HG03280 (cell line): Measurements from ENCODE around the gene MED14.

Source experiments
- ATAC-seq: cut with Tn5 transposase; IDR thresholded peaks from one replicate; pipeline ENCODE4 v1.9.1; 2021; ENCODE audit warnings: mild to moderate bottlenecking, moderate library complexity; ENCODE audit not compliant: unreplicated experiment

The MED14 gene

GRCh38 chrX:40671126-40671525 lies 64.2 kb downstream of the MED14 start:
- ATAC-seq = no peak

DNA sequence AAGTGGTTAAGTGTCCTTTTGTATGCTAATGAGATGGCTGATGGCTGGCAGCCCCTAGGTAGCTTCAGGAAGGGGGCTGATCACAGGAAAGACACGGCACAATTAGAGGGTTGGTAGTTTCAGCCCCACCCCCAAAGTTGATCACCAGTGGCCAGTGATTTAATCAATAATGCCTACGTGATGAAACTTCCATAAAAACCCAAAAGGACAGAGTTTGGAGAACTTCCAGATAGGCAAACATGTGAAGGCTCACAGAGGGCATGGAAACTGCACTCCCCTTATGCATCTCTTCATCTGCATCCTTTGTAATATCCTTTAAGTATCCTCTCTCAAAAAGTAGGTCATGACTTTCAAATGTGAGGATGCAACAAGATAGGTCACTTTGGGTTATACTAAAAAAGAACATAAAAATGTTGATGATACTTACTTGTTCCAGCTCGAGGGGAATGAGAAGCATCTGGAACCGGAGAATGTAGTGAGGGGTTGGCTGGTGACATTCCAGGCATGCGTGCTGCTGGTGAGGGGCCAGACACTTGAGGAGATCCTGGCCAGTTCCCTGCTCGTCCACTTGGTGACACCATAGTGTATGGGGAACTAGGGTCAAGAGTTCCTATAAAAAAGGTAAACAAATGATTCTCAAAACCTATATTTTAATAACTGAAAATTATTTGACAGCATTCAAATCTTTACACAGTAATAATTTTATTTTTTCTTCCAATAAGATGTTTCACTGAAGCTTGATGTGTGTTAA lies 71.3 kb downstream of the MED14 start:
- no peak for ATAC-seq

GRCh38 chrX:40663078-40663740 lies 72.1 kb downstream of the MED14 start:
- no peak for ATAC-seq

- ATAC-seq = no peak
These were observed 73.9 kb downstream of the MED14 start for GRCh38 chrX:40661489-40661888.

DNA sequence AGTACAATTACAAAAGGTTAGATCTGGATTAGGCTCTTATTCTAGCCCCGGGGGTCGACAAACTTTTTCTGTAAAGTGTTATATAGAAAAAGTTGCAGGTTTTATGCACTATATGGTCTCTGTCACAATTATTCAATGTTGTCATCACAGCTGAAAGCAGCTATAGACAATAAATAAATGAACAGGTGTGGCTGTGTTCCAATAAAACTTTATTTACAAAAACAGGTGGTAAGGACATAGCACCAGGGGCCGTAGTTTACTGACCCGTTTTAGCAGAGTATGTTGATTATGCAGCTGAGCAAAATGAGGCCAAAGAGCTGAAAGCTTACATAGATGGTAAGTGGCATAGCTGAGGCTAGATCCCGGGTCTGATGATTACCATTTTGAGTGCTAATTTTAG lies 75.0 kb downstream of the MED14 start:
- ATAC-seq = no peak

- ATAC-seq = no peak
These were observed 81.8 kb downstream of the MED14 start for GRCh38 chrX:40653535-40653934.

DNA sequence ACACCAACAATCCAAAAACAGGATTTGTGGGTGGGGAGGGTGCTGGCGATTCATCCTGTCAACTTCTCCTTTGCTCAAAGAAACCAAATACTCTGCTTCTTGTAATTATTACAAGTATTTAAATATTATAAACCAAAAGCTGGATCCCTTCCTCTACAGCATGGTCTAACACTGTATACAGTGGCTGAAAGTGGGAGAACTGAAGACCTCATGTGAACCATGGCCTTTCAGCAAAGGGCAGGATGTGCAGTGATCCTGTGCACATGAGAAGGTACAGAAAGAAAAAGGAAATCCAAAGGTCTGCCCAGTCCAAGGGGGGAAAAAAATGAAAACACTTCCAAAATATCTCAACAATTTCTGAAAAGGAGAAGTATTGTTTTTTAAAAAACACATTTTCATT lies 82.7 kb downstream of the MED14 start:
- ATAC-seq = no peak

- ATAC-seq = no peak
These were observed 83.6 kb downstream of the MED14 start for GRCh38 chrX:40651620-40652223.

DNA sequence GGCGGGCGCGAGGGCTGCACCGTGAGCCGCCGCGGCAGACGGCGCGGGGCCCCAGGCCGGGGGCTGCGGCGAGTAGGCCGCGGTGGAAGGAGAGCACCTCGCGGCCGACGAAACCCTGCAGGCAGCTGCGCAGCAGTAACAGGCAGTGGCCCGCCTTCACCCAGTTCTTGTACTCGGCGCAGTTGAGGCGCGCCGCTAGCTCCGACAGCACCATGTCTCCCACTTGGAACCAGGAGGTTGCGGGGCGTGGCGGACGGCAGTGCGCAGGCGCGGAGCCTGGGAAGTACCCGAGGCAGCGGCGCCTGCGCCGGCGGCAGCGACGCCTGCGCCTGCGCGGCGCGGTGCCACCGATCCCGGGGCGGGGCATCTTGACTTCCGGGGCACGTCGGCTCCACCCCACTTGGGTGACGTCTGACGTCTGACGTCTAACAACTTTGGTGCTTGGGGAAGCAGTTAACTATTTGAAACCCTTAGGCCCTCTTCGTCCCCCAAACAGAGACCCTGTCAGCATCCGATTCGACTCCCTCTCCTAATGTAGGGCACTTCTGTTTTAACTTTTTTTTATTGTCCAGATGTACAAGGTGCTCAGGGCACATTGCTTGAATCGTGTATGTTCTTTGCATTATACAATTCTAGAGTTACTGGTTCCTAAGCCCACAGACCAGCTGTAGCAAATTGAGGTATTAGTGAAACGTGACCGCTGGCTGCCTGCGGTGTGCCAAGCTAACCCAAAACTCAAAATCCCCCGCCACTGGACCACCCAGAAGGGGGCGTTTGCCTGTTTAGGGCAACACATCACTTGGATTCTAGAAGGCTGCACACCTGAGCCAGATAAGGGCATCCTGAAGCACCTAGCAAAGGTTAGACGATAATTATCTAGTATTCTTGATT lies 87.8 kb downstream of the MED14 start, which contains the start of gene CXorf38:
TSS of gene CXorf38 (minus strand) at position 255 of the 891 bp plus-strand sequence. CDS start at position 214, 41 bp downstream.
- ATAC-seq = peak; percentile 78

- peak; percentile 14 for ATAC-seq
These were observed 88.6 kb downstream of the MED14 start for GRCh38 chrX:40646489-40647306.

GRCh38 chrX:40644821-40645358 lies 90.5 kb downstream of the MED14 start:
- ATAC-seq = no peak

- ATAC-seq = no peak
These were observed 91.2 kb downstream of the MED14 start for GRCh38 chrX:40644176-40644575.

DNA sequence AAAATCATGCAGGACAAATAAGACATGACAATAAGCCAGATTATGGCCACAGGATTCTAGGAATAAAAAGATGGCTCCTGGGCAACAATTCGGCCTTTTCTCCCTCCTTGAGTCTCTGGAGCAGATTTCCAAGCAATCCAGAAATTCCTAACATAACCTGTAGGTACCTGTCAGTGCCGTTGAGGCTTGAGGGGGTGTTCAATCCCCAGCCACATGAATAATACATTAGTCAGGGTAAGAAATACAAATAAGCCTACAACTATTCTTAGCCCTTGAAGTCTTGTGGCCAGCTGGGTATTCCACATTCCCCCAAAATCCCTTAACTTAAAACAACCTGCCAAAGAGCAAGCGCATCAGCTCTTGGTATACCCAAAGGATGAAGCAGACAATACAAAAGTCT lies 97.7 kb downstream of the MED14 start:
- no peak for ATAC-seq

- no peak for ATAC-seq
These were observed 103.1 kb downstream of the MED14 start for GRCh38 chrX:40632199-40632598.

DNA sequence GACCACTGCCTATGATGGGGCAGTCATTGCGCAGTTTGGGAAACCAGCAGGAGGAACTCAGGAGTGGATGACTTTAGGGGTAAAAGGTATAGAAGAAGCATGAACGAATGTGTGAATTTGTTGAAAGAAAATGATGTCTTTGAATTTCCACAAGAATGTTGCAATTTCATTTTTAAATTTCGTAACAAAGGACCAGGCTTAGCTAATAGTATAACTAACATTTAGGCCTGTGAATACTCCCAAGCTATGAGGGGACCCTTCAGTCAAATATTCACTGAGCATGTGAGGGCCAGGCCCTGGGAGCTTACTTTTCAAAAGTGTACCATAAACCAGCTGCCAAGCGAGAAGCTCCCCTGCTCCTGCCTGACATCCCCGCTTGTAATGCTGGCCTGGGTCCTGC lies 106.8 kb downstream of the MED14 start:
- no peak for ATAC-seq

DNA sequence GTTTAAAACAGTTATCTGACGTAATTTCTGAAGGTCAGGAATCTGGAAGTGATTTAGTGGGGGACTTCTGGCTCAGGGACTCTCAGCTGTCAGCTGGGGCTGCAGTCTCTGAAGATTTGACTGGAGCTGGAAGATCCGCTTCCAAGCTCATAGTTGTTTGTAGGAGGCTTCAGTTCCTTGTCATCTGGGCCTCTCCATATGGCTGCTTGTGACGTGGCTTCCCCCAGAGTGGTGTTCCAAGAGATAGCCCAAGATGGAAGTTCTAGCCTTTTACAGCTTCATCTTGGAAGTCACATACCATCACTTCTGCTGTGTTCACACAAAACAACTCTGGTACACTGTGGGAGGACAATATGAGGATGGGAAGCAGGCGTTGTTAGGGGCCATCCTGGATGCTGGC lies 110.0 kb downstream of the MED14 start:
- no peak for ATAC-seq

DNA sequence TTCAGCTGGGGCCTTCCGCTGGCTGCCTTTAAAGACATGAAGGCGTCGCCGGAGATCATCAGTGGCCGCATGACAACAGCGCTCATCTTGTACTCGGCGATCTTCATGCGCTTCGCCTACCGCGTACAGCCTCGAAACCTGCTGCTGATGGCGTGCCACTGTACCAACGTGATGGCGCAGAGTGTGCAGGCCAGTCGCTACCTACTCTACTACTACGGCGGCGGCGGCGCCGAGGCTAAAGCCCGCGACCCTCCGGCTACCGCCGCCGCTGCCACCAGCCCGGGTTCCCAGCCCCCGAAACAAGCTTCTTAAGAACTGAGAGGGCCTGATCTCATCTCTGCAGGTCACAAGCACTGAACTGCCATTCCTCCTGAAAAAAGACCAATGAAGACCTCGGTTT lies 111.7 kb downstream of the MED14 start:
- ATAC-seq = no peak

GRCh38 chrX:40623139-40623536 lies 112.2 kb downstream of the MED14 start, which contains the start of gene MPC1L:
Gene MPC1L, plus strand, starts transcription at chrX:40623428. Its CDS starts 138 bp downstream, at chrX:40623566.
- no peak for ATAC-seq

DNA sequence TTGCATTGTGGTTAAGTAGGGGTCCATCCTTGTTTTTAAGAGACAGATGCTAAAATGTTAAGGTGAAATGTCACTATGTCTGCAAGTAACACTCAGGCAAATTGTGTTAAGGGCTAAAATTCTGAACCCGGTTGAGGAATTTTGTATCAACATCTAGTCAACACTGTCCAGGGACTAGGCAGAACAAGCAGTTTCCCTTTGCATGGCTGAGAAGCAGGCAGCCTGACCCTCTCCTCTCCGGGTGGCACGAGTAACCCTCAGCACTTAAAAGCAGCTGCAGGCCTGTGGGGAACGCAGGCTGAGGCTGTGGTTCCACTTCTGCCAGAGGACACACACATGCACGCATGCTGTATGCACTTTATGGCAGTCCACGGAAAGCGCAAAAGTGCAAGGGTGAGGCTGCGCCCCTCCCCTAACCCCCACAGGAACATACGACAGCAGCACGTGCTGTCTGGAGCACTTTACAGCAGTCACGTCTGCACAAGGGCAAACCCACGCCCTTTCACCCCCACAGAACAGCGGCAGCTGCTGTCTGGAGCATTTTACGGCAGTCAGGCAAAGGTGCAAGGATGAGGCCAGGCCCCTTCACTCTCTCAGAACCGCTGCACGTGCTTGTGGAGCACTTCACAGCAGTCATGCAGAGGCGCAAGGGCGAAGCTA lies 112.7 kb downstream of the MED14 start:
- ATAC-seq = no peak
